NCI-H1436 treated with DMSO at 0.1 percent for 48 hours (cell line): ENCODE results near the gene RNASEH1.

Experiments used
- DNase-seq: peaks from one replicate; lab custom pipeline; 2025; lab: John Stamatoyannopoulos, UW

Gene RNASEH1

GRCh38 chr2:3547915-3548314, 10.2 kb downstream of the RNASEH1 start:
- DNase-seq, result no peak

GRCh38 chr2:3545788-3546478, 12.2 kb downstream of the RNASEH1 start:
- DNase-seq, result no peak

GRCh38 chr2:3543023-3543683, 15.0 kb downstream of the RNASEH1 start:
- no peak for DNase-seq

GRCh38 chr2:3542107-3542506, 16.0 kb downstream of the RNASEH1 start:
- no peak for DNase-seq

- DNase-seq, result no peak
These were observed 18.3 kb downstream of the RNASEH1 start for GRCh38 chr2:3539836-3540235.

GRCh38 chr2:3536682-3537632, 21.2 kb downstream of the RNASEH1 start:
- DNase-seq, result no peak

GRCh38 chr2:3535794-3536681, 22.1 kb downstream of the RNASEH1 start:
- DNase-seq, result no peak

GRCh38 chr2:3535467-3535793, 22.7 kb downstream of the RNASEH1 start:
- no peak for DNase-seq

GRCh38 chr2:3534251-3534814, 23.8 kb downstream of the RNASEH1 start:
- DNase-seq, result no peak

GRCh38 chr2:3533836-3534235, 24.3 kb downstream of the RNASEH1 start:
- no peak for DNase-seq

- DNase-seq, result no peak
These were observed 25.2 kb downstream of the RNASEH1 start for GRCh38 chr2:3532941-3533340.

- DNase-seq, result no peak
These were observed 28.7 kb downstream of the RNASEH1 start for GRCh38 chr2:3529316-3530025.

GRCh38 chr2:3527886-3528785, 30.0 kb downstream of the RNASEH1 start:
- no peak for DNase-seq

GRCh38 chr2:3526871-3527270, 31.3 kb downstream of the RNASEH1 start:
- DNase-seq, result no peak

GRCh38 chr2:3523551-3524041, 34.5 kb downstream of the RNASEH1 start:
- DNase-seq, result no peak

- DNase-seq, result no peak
These were observed 35.1 kb downstream of the RNASEH1 start for GRCh38 chr2:3522961-3523421.

GRCh38 chr2:3520591-3520990, 37.5 kb downstream of the RNASEH1 start:
- no peak for DNase-seq

- no peak for DNase-seq
These were observed 38.6 kb downstream of the RNASEH1 start, which contains the start of gene ADI1 for GRCh38 chr2:3519255-3520205. TSS of gene ADI1 (minus strand) at chr2:3519531. CDS start at chr2:3519487, 44 bp downstream.
